SH-SY5Y (cell line): ENCODE results near the gene PCK1.

Source experiments
- GATA2 ChIP-seq: IDR thresholded peaks from 2 replicates; pipeline ENCODE4 v1.6.1; 2011; ENCODE audit warnings: mild to moderate bottlenecking, low read depth, low read length
- GATA3 ChIP-seq: IDR thresholded peaks from 2 replicates; pipeline ENCODE4 v1.6.1; 2011; ENCODE audit warnings: low read depth, mild to moderate bottlenecking, low read length, moderate library complexity

DNA sequence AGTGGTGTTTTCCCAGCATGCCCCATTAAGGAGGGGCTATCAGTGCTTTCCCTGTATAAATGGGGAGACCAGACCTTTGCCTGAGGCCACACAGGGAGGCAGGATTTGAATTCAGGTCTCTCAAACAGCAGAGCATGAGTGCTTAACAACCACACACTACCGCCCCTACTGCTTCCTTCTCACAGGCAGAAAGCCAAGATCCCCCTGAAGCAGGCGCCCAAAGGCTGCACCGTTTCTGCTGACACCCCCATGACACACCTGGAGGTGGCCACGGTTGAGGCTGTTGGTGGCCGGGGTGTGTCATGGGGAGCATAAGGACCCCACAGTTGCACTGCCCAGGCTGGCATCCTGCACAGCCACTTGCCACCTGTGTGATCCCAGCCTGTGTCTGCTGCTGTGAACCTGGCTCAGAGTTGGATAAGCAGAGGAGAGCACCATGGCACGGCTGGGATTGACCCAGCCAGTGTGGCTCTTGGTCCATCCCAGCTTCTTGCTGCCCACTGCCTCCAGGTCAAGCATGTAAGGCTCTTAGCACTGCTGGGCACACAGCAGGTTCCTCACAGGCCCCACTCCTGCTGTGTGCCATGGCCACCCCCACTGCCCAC is 28.3 kb downstream of the PCK1 start:
- TF ChIP-seq GATA2 (no peak), GATA3 (no peak)
